ENCODE results near the gene CNOT3. TPM values are rescaled to one million over a fixed set of nuclear protein-coding genes. Genes with fewer than 3 reads are reported as not detected.

Gene CNOT3
- total and polyA plus RNA-seq, 2 experiments from 2014 or later, result 39.7 to 47.0 TPM

DNA sequence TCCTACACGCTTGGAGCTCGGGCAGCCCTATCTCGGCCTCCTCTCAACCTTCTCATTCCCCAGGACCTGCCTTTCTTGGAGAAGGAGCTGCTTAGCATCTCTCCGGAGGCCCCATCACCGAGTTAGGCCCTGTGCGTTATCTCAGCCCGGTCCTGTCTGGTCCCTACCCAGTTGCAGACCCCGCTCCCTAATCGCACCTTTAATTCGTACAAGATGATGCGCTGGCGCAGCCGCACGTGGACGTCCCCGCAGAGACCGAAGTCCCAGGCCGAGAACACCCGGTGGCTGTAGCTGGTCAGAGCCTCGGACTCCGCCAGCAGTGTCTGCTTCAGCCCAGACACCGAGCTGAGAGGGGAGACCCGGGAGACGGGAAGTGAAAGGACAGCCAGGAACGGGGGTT is 27.7 kb downstream of the CNOT3 start (continued):
- TF ChIP-seq POLR2AphosphoS5 (IDR thresholded peaks at IDR 0.05; ENCODE audit: low read depth) (no peak), EZH2phosphoT487 (IDR thresholded peaks at IDR 0.05; ENCODE audit: unreplicated experiment) (no peak), ZNF331 (CRISPR knock-in tag; IDR thresholded peaks at IDR 0.05; ENCODE audit: low read depth) (no peak), EZH2 (IDR thresholded peaks at IDR 0.05; ENCODE audit: low read depth, unreplicated experiment) (no peak), STAT1 (IDR thresholded peaks at IDR 0.05; ENCODE audit: unreplicated experiment) (no peak), NANOG (IDR thresholded peaks at IDR 0.05; ENCODE audit: borderline replicate concordance) (no peak)
- TF ChIP-seq, protein P1, sequence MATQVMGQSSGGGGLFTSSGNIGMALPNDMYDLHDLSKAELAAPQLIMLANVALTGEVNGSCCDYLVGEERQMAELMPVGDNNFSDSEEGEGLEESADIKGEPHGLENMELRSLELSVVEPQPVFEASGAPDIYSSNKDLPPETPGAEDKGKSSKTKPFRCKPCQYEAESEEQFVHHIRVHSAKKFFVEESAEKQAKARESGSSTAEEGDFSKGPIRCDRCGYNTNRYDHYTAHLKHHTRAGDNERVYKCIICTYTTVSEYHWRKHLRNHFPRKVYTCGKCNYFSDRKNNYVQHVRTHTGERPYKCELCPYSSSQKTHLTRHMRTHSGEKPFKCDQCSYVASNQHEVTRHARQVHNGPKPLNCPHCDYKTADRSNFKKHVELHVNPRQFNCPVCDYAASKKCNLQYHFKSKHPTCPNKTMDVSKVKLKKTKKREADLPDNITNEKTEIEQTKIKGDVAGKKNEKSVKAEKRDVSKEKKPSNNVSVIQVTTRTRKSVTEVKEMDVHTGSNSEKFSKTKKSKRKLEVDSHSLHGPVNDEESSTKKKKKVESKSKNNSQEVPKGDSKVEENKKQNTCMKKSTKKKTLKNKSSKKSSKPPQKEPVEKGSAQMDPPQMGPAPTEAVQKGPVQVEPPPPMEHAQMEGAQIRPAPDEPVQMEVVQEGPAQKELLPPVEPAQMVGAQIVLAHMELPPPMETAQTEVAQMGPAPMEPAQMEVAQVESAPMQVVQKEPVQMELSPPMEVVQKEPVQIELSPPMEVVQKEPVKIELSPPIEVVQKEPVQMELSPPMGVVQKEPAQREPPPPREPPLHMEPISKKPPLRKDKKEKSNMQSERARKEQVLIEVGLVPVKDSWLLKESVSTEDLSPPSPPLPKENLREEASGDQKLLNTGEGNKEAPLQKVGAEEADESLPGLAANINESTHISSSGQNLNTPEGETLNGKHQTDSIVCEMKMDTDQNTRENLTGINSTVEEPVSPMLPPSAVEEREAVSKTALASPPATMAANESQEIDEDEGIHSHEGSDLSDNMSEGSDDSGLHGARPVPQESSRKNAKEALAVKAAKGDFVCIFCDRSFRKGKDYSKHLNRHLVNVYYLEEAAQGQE (IDR thresholded peaks at IDR 0.05; ENCODE audit: unreplicated experiment), result no peak

DNA sequence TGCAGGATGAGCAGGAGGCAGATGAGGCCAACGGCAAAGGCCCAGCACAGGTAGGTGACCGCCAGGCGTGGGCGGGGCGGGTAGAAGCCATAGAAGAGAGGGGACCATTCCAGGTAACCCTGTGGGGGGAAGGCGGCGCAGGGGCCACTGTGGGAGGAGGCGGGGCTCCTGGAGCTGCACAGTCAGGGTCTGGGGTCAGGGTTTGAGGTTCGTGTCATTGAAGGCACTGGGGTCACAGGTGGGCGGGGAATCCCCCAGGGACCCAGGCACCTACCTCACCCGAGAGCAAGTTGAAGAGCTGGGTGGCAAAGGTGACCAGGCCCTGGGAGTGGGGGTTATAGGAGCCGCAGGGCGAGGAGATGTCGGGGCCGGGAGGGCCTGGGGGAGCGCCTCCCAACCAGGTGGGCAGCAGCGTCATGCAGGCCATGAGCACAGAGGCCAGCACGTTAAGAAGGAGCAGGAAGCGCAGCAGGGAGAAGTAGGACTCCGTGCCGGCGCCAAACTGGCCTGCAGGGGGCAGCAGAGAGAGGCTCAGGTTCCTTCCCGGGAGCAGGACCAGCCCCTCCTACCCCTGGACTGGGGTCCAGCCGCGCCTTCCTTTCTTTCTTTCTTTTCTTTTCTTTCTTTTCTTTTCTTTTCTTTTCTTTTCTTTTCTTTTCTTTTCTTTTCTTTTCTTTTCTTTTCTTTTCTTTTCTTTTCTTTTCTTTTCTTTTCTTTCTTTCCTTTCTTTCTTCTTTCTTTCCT is 30.8 kb downstream of the CNOT3 start:
- H3K27me3 ChIP-seq (ENCODE audit: insufficient read depth), result peaks cover 3% of the 10 kb centered on the region; the same call in 1 of the 2 replicates
- ATAC-seq (peak; percentile 54), DNase-seq (ENCODE audit: low spot score) (peak; percentile 97)
- H3K9me2 ChIP-seq (ENCODE audit: insufficient read depth), result no peaks in the 10 kb centered on the region
- H3K9me3 Mint-ChIP-seq, result no peaks in the 10 kb centered on the region; the same call in 1 of the 3 replicates
- no peak overlapping the region for H3K27ac ChIP-seq (ENCODE audit: low read depth)
- no peaks in the 10 kb centered on the region for H3K79me2 ChIP-seq (replicated peaks; ENCODE audit: insufficient read depth)
- peak overlapping the region; percentile 45; the same call in 1 of the 2 replicates for H3K4me3 ChIP-seq
- no peak for TF ChIP-seq POLR2AphosphoS5 (IDR thresholded peaks at IDR 0.05; ENCODE audit: low read depth)
- TF ChIP-seq ZNF331 (CRISPR knock-in tag; IDR thresholded peaks at IDR 0.05; ENCODE audit: low read depth), result no peak
- TF ChIP-seq, protein P2, sequence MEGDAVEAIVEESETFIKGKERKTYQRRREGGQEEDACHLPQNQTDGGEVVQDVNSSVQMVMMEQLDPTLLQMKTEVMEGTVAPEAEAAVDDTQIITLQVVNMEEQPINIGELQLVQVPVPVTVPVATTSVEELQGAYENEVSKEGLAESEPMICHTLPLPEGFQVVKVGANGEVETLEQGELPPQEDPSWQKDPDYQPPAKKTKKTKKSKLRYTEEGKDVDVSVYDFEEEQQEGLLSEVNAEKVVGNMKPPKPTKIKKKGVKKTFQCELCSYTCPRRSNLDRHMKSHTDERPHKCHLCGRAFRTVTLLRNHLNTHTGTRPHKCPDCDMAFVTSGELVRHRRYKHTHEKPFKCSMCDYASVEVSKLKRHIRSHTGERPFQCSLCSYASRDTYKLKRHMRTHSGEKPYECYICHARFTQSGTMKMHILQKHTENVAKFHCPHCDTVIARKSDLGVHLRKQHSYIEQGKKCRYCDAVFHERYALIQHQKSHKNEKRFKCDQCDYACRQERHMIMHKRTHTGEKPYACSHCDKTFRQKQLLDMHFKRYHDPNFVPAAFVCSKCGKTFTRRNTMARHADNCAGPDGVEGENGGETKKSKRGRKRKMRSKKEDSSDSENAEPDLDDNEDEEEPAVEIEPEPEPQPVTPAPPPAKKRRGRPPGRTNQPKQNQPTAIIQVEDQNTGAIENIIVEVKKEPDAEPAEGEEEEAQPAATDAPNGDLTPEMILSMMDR (conservative IDR thresholded peaks at IDR 0.05; ENCODE audit: low read depth in 2 of 2), result peak; percentile 79 to 89
- no peak; the same call in 1 of the 2 replicates for TF ChIP-seq CREB1 (CRISPR knock-in tag; IDR thresholded peaks at IDR 0.05; ENCODE audit: low read depth)
- TF ChIP-seq JUNB (IDR thresholded peaks at IDR 0.05; ENCODE audit: unreplicated experiment), result no peak
- TF ChIP-seq, protein P1 (IDR thresholded peaks at IDR 0.05; ENCODE audit: unreplicated experiment), result no peak
- 0 out of 2 replicates have a peak overlapping the region, but pooled peaks have one; percentile 78 for H2AFZ ChIP-seq
- H3K36me3 ChIP-seq (ENCODE audit: insufficient read depth), result no peaks in the 10 kb centered on the region
- H3K36me3 Mint-ChIP-seq (ENCODE audit: low read depth), result no peaks in the 10 kb centered on the region; the same call in 2 of the 3 replicates
- peaks cover 14% of the 10 kb centered on the region for H3F3A ChIP-seq (replicated peaks; ENCODE audit: low read depth)
- H4K20me1 ChIP-seq (replicated peaks; ENCODE audit: insufficient read depth), result no peaks in the 10 kb centered on the region
- H3K4me3 Mint-ChIP-seq, result no peak overlapping the region
- peaks cover 31% of the 10 kb centered on the region for H3K27me3 Mint-ChIP-seq (ENCODE audit: insufficient read depth, low read depth, poor library complexity)
- H3K4me2 ChIP-seq, result peak overlapping the region; percentile 71
- H3K4me1 ChIP-seq (ENCODE audit: insufficient read depth), result no peaks in the 10 kb centered on the region; the same call in 1 of the 2 replicates
- H3K27ac Mint-ChIP-seq, result no peak overlapping the region
- peaks cover 22% of the 10 kb centered on the region for H3K4me1 Mint-ChIP-seq
